GM08714 (cell line): ENCODE measurements around the gene CCL2.

ENCODE experiments used
- H3K4me3 ChIP-seq: fragments of 200-500 bp; sonication (Bioruptor generic); 2 replicates; pipeline ENCODE4 v1.5.1; 2014; ENCODE audit warnings: mild to moderate bottlenecking, low read length, inconsistent platforms
- ZNF274 ChIP-seq: IDR thresholded peaks from 2 replicates; pipeline ENCODE4 v1.6.1; 2012; ENCODE audit warnings: mild to moderate bottlenecking, low read depth, low read length

The CCL2 gene

DNA sequence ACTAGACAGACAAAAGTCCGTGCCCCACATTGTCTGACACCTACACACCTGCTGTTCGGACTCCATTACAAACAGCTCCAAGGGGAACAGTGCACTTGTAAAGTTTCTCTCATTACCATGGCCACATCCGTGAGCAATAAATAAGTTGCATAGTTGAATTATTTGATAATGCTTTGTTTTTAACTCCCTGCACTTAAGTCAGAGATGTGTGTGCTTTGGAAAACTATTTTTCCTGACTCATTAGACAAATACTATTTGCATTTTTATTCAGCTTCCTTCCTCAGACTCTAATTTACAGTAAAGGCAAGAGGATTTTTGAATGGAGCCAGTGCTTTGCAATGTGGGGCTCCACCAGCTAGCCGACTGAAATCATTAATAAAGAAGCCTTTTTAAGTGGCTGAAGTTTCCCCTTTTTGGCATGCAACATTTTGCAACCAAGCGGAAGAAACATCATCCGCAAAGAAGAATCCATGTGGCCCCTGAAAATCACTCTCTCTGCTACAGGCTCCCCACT, 6.5 kb upstream of the CCL2 start:
- no peak overlapping the region for H3K4me3 ChIP-seq
- no peak for TF ChIP-seq ZNF274

DNA sequence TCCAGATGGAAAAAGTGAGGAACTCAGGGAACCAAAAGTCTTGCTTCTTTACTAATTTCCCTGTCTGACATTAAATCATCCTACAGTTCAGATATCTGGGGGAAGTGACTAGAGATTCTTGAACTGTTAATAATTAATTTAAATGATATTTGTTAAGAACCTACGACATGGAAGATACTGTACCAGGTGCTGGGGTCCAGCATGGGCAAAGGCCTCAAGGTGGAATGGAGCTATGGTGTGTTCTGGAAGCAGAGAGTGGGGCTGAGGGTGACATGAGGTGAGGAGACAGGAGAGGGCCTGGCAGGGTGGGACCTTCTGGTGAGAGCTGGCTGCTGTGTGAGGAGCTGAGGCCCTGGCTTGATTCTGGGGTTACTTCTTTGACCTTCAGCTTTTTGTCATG, 6.0 kb upstream of the CCL2 start:
- H3K4me3 ChIP-seq, result no peak overlapping the region
- no peak for TF ChIP-seq ZNF274

DNA sequence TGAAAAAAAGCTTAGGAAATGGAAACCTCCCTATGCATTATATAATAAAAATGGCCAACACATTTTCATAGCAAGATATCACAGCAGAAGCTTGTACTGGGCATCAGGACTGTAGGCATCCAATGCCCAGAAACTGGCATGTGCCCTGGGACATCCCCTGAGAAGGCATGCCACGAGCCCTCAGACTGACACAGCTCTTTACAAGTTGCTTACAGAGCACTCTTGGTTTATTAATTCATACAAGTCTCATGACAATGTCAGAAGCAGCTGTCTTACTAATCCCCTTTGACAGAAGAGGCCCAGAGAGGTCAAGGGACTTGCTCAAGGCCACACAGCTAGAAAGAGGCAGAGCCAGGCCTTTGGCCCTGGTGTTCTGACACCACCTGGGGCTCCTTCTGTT, 5.6 kb upstream of the CCL2 start:
- no peak for TF ChIP-seq ZNF274
- H3K4me3 ChIP-seq, result no peak overlapping the region

DNA sequence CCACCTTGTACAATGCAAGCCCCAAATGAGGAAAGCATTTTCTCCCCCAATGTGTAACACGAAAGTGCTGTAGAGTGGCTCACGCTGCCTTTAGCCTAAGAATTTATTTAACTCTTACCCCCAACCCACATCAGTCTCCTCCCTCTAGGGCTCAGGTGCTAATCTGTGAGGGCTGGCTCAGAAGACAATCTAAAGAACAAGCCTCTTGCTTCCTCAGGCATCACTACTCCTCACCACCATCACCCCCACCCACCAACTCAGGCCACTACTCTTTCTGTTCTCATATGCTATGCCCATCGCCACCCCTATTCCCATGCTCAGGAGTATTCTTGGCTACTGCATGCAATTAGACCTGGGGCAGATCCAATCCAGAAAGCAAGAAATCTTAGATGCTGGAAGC, 3.9 kb upstream of the CCL2 start:
- no peak for TF ChIP-seq ZNF274
- no peak overlapping the region for H3K4me3 ChIP-seq

DNA sequence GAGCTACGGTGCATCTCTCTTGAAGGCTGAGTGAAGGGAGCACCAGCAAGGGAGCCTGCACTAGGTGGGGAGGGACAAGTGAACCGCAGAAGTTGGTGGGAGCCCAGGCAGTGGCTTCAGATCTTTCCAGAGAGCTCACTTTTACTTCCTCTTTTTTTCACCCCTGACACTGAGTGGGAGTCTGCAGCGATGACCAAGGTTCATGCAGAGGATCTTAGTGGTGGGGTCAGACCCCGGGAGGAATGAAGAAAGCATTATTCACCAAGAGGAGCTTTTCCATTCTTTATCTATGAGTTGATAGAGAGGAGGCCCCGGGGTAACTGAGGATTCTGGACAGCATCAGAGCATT, 3.0 kb upstream of the CCL2 start:
- no peak overlapping the region for H3K4me3 ChIP-seq
- TF ChIP-seq ZNF274, result no peak

DNA sequence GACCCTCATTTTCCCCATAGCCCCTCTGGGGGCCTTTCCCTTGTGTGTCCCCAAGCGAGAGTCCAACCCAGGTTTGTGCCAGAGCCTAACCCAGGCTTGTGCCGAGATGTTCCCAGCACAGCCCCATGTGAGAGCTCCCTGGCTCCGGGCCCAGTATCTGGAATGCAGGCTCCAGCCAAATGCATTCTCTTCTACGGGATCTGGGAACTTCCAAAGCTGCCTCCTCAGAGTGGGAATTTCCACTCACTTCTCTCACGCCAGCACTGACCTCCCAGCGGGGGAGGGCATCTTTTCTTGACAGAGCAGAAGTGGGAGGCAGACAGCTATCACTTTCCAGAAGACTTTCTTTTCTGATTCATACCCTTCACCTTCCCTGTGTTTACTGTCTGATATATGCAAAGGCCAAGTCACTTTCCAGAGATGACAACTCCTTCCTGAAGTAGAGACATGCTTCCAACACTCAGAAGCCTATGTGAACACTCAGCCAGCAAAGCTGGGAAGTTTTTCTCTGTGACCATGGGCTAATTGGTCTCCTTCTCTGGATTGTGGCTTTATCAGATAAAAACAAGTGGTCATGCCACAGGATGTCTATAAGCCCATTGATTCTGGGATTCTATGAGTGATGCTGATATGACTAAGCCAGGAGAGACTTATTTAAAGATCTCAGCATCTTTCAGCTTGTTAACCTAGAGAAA, 2.5 kb upstream of the CCL2 start:
- H3K4me3 ChIP-seq, result no peak overlapping the region

DNA sequence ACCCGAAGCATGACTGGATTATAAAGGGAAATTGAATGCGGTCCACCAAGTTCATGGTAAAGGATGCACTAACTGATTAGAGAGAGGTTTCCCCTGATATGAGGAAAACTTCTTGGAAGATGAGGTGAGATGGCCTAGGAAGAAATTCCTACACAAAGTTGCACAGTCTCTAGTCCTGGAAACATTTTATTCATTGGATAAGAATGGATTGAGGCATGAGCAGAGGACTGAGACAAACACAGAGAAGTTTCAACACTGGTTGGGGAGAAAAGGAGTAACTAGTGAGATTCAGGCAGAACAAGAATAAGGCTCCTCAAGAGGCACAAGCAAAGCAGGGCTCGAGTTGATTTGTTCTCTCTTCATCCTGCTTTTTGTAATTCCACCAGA, 2.0 kb upstream of the CCL2 start:
- H3K4me3 ChIP-seq, result no peak overlapping the region
- TF ChIP-seq ZNF274, result no peak

More for the DNA sequence above, 2.5 kb upstream of the CCL2 start:
- TF ChIP-seq ZNF274, result no peak

DNA sequence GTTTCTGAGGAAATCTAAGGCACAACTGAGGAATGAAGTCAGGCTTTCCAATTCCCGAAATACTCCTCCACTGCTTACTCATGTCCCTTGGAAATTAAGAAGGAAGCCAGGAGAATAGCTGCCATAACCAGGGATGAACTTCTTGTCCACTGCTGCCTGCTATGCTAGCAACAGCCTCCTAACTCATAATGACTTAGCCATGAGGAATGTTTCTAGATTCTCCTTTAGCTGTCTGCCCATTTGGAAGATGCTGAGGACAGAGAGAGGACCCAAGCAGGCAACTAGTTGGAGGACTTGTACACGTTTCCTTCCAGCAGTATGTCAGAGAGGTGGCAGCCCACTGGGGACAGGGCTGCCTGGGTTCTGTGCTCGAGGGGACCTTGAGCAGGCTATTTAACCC, 939 bp upstream of the CCL2 start:
- H3K4me3 ChIP-seq, result no peak overlapping the region
- TF ChIP-seq ZNF274, result no peak

DNA sequence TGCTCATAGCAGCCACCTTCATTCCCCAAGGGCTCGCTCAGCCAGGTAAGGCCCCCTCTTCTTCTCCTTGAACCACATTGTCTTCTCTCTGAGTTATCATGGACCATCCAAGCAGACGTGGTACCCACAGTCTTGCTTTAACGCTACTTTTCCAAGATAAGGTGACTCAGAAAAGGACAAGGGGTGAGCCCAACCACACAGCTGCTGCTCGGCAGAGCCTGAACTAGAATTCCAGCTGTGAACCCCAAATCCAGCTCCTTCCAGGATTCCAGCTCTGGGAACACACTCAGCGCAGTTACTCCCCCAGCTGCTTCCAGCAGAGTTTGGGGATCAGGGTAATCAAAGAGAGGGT, 272 bp downstream of the CCL2 start:
- no peak overlapping the region for H3K4me3 ChIP-seq
- no peak for TF ChIP-seq ZNF274

DNA sequence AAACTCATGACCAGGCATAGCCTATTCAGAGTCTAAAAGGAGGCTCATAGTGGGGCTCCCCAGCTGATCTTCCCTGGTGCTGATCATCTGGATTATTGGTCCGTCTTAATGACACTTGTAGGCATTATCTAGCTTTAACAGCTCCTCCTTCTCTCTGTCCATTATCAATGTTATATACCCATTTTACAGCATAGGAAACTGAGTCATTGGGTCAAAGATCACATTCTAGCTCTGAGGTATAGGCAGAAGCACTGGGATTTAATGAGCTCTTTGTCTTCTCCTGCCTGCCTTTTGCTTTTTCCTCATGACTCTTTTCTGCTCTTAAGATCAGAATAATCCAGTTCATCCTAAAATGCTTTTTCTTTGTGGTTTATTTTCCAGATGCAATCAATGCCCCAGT, 756 bp downstream of the CCL2 start:
- TF ChIP-seq ZNF274, result no peak
- no peak overlapping the region for H3K4me3 ChIP-seq

DNA sequence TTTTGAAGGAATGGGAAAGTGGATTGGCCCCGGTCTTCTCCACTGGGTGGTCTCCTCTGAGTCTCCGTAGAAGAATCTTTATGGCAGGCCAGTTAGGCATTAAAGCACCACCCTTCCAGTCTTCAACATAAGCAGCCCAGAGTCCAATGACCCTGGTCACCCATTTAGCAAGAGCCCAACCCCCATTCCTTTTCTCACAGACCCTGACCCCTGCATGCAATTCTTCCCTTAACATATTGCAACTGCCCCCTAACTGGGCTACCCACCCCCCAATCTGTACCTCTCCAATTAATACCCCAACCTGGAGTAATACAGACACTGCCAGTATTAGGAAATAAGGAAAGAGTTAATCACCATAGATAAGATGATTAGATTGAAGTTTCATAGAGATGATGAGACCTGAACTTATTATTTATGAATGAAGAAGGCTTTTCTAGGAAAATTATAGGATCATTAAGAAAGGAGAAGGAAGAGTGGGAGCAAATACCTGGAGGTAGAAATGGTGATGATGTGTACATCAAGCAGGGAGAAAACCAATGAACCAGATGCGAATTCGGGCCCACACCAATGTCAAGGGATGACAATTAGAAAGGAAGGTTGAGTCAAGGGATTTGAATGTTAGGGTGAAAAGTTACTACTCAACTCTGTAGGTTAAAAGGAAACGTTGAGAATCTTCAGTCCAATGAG, 2.4 kb downstream of the CCL2 start:
- H3K4me3 ChIP-seq, result no peak overlapping the region
- no peak for TF ChIP-seq ZNF274

DNA sequence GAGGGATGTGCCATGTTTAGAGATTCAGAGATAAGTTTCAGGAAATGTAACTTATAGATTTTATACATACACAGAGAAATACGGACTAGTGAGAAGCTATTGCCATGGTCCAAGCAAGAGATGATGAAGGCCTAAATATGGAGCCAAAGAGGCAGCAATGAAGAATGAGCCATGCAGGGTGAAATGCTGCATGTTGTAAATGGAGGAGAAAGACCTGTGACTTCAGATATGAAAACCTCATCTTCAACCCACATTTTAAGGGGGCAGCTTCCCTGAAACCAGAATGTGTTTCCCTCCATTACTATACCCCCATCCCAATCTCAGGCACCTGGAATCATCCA, 2.9 kb downstream of the CCL2 start:
- TF ChIP-seq ZNF274, result no peak
- H3K4me3 ChIP-seq, result no peak overlapping the region

DNA sequence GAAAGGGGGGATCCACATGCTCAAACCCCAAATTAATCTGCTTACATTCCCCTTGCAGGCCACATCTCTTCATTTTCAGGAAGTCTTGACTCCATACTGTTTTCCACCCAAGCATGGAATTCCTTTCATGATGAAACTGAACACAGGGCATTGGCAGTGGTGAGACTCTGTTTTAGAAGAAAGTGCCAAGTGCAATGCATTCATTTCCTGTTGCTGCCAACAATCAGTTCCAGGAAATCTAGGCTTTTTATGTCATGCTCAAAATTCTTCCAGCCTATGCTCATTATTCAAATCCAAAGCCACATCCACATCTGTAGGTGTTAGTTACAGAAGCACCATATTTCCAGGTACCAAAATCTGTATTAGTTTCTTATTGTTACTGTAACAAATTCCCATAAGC, 4.1 kb downstream of the CCL2 start:
- H3K4me3 ChIP-seq, result no peak overlapping the region
- no peak for TF ChIP-seq ZNF274

DNA sequence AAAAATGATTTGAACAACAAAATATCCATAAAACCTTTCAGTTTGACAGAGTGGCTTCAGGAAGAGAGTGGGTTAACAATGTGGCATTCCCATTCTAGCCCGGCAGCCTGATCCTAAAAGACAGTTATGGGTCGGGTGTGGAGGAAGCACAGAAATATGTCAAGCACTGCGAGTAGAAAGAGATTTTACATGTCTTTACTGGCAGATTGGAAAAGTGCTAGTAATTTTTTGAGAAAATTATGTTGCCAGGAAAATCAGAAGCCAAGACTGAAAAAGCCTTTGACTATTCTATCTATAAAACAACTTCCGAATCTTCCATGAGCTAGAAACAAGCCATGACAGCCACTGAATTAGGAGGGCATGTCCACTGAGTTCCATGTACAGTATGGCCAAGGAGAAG, 5.8 kb downstream of the CCL2 start:
- no peak for TF ChIP-seq ZNF274
- H3K4me3 ChIP-seq, result no peak overlapping the region

DNA sequence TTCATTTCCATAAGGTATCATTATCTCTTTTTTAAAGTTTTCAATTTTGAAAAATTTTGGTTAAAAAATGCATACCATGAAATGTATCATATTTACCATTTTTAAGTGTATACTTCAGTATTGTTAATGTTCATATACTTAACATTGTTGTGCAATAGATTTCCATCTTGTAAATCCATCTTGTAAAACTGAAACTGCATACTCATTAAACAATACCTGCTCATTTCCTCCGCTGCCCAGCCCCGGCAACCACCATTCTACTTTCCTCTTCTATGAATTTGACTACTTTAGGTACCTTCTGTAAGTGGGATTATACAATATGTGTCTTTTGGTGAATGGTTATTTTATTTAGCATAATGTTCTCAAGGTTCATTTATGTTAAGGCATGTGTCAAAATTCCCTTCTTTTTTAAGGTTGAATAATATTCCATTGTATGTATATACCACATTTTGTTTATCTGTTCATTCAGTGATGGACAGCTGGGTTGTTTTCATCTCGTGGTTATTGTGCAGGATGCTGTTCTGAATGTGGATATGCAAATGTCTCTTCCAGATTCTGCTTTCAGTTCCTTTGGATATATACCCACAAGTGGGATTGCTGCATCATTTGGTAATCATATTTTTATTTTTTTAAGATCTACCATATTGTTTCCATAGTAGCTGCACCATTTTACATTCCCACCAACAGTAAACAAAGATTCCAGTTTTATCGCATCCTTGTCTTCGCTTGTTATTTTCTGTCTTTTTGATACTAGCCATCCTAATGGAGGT, 6.7 kb downstream of the CCL2 start:
- no peak overlapping the region for H3K4me3 ChIP-seq
- TF ChIP-seq ZNF274, result no peak
